ENCODE results near the gene HYAL1.
A peak's percentile ranks its signal among the peaks of the same experiment; 100 is the strongest.
"Not testable (repeated sequence)": the region's sequence is repeated elsewhere in the genome, so short reads cannot be mapped to it uniquely, and the experiment has no call there.

Gene HYAL1

GRCh38 chr3:50318163-50318562, 14.8 kb upstream of the HYAL1 start:
- DNase-seq, result no peak

GRCh38 chr3:50317300-50317699, 13.9 kb upstream of the HYAL1 start:
- DNase-seq, result no peak

- DNase-seq, result peak; percentile 91
Measured at GRCh38 chr3:50316657-50317242, 13.4 kb upstream of the HYAL1 start.

GRCh38 chr3:50314816-50315215, 11.4 kb upstream of the HYAL1 start:
- no peak for DNase-seq

GRCh38 chr3:50314342-50314741, 11.0 kb upstream of the HYAL1 start:
- no peak for DNase-seq

GRCh38 chr3:50312041-50312440, 8.7 kb upstream of the HYAL1 start:
- DNase-seq, result not testable (repeated sequence)

- DNase-seq, result no peak
Measured at GRCh38 chr3:50304601-50305000, 1.2 kb upstream of the HYAL1 start.

- DNase-seq, result peak; percentile 61
Measured at GRCh38 chr3:50302095-50303012, 1.0 kb downstream of the HYAL1 start.

GRCh38 chr3:50300681-50301254, 2.6 kb downstream of the HYAL1 start:
- DNase-seq, result no peak

GRCh38 chr3:50299929-50300680, 3.3 kb downstream of the HYAL1 start:
- DNase-seq, result peak; percentile 61

GRCh38 chr3:50299638-50299928, 3.8 kb downstream of the HYAL1 start:
- no peak for DNase-seq

- peak; percentile 99 for DNase-seq
Measured at GRCh38 chr3:50298836-50299637, 4.3 kb downstream of the HYAL1 start, which contains the start of the genes HYAL3 and NAA80. Gene HYAL3 (minus strand): TSS chr3:50299405. CDS start chr3:50295602, 3,803 bp downstream. Gene NAA80 (minus strand): TSS chr3:50299405. CDS start chr3:50297463, 1,942 bp downstream.

GRCh38 chr3:50297896-50298725, 5.3 kb downstream of the HYAL1 start:
- peak; percentile 66 for DNase-seq

- peak; percentile 61 for DNase-seq
Measured at GRCh38 chr3:50297384-50297775, 6.0 kb downstream of the HYAL1 start.

GRCh38 chr3:50296721-50297383, 6.5 kb downstream of the HYAL1 start:
- peak; percentile 62 for DNase-seq

GRCh38 chr3:50295553-50296431, 7.6 kb downstream of the HYAL1 start:
- DNase-seq, result no peak

GRCh38 chr3:50294492-50295403, 8.6 kb downstream of the HYAL1 start:
- DNase-seq, result peak; percentile 60

GRCh38 chr3:50294089-50294488, 9.3 kb downstream of the HYAL1 start:
- DNase-seq, result no peak

Measured in activated effector memory CD4-positive, alpha-beta T cell treated with anti-CD3 and anti-CD28 coated beads, Interleukin-2, amount 50 U/mL, for 16 hours (primary cell).